SK-N-SH (cell line): ENCODE results near the gene MYPN. TPM values are rescaled to one million over a fixed set of nuclear protein-coding genes. Genes with fewer than 3 reads are reported as not detected.

ENCODE experiments used
- CTCF ChIA-PET: fragments of 300-600, 350-600 bp; formaldehyde crosslinking; extraction: SDS; loops from one replicate; lab custom pipeline; 2021; lab: Yijun Ruan, JAX
- POLR2A ChIA-PET: fragments of 350-600 bp; sonication (Branson Sonifier 250); formaldehyde crosslinking; extraction: SDS; loops from one replicate; lab custom pipeline; 2020; ENCODE audit warnings: antibody characterized with exemption, inconsistent platforms; lab: Yijun Ruan, JAX
- DNase-seq: peaks from one replicate; pipeline ENCODE4 v3.0.0; 2012
- H2AFZ ChIP-seq: fragments of 200-600 bp; sonication (generic); 2 replicates; pipeline ENCODE4 v1.8.1; 2016; ENCODE audit warnings: antibody characterized with exemption, mild to moderate bottlenecking, low read depth
- H3F3A ChIP-seq: fragments of 200-600 bp; sonication (generic); replicated peaks from 2 replicates; pipeline ENCODE3; 2016; ENCODE audit warnings: antibody characterized with exemption, mild to moderate bottlenecking; ENCODE audit not compliant: insufficient read depth
- H3K27ac ChIP-seq, 2 experiments: fragments of 200-500 bp in 1 of 2; fragments of 200-600 bp in 1 of 2; sonication (Bioruptor generic) in 1 of 2; sonication (generic), shearing (Covaris generic) in 1 of 2; 2 replicates each; pipeline versions ENCODE4 v1.5.1 to v1.6.1; 2014 to 2016; ENCODE audit warnings: low read depth in 2 of 2, inconsistent platforms in 1 of 2, low read length in 1 of 2, mild to moderate bottlenecking in 1 of 2, mixed read lengths in 1 of 2
- H3K27me3 ChIP-seq: fragments of 200-600 bp; sonication (generic), shearing (Covaris generic); 2 replicates; pipeline ENCODE4 v1.6.1; 2016; ENCODE audit warnings: mixed run types; ENCODE audit not compliant: insufficient read depth
- H3K36me3 ChIP-seq, 2 experiments: fragments of 200-500 bp in 1 of 2; fragments of 200-600 bp in 1 of 2; sonication (Bioruptor generic) in 1 of 2; sonication (generic) in 1 of 2; replicated peaks in 1 of 2; 2 replicates each; pipeline versions ENCODE3 to v1.5.1; 2014 to 2016; ENCODE audit warnings: low read length in 1 of 2, mild to moderate bottlenecking in 1 of 2; ENCODE audit not compliant: insufficient read depth in 2 of 2, control insufficient read depth in 1 of 2
- H3K4me1 ChIP-seq, 2 experiments: fragments of 200-500 bp in 1 of 2; fragments of 200-600 bp in 1 of 2; sonication (Bioruptor generic) in 1 of 2; sonication (generic), shearing (Covaris generic) in 1 of 2; 2 replicates each; pipeline versions ENCODE4 v1.5.1 to v1.6.1; 2014 to 2016; ENCODE audit warnings: low read depth in 1 of 2, low read length in 1 of 2, mixed run types in 1 of 2; ENCODE audit not compliant: insufficient read depth in 2 of 2, control insufficient read depth in 1 of 2
- H3K4me2 ChIP-seq: fragments of 200-600 bp; sonication (generic), shearing (Covaris generic); 2 replicates; pipeline ENCODE4 v1.6.1; 2017; ENCODE audit warnings: mixed run types
- H3K4me3 ChIP-seq, 2 experiments: fragments of 200-500 bp in 1 of 2; fragments of 200-600 bp in 1 of 2; sonication (Bioruptor generic) in 1 of 2; sonication (generic), shearing (Covaris generic) in 1 of 2; 2 replicates each; pipeline versions ENCODE4 v1.5.1 to v1.8.1; 2014 to 2016; ENCODE audit warnings: low read depth in 2 of 2, inconsistent platforms in 1 of 2, low read length in 1 of 2, mild to moderate bottlenecking in 1 of 2, mixed read lengths in 1 of 2, moderate library complexity in 1 of 2
- H3K79me2 ChIP-seq: fragments of 200-600 bp; sonication (generic); 2 replicates; pipeline ENCODE4 v1.8.1; 2017; ENCODE audit warnings: mild to moderate bottlenecking; ENCODE audit not compliant: insufficient read depth
- H3K9ac ChIP-seq: fragments of 200-600 bp; sonication (generic); 2 replicates; pipeline ENCODE4 v1.6.1; 2017; ENCODE audit warnings: mixed run types
- H3K9me2 ChIP-seq: fragments of 200-600 bp; sonication (generic); 2 replicates; pipeline ENCODE4 v1.6.1; 2017; ENCODE audit warnings: mixed run types
- H3K9me3 ChIP-seq: fragments of 200-600 bp; sonication (generic); 2 replicates; pipeline ENCODE4 v1.6.1; 2017; ENCODE audit warnings: mixed run types, mild to moderate bottlenecking, moderate library complexity
- H4K20me1 ChIP-seq: fragments of 200-600 bp; sonication (generic); 2 replicates; pipeline ENCODE4 v1.6.1; 2017; ENCODE audit warnings: mild to moderate bottlenecking, mixed run types; ENCODE audit not compliant: insufficient read depth
- EP300 ChIP-seq, 2 experiments: IDR thresholded peaks; 2 replicates each; pipeline versions ENCODE4 v1.4.0 to v1.6.1; 2012; ENCODE audit warnings: borderline replicate concordance in 1 of 2, low read depth in 1 of 2, low read length in 1 of 2
- EZH2phosphoT487 ChIP-seq: fragments of 200-600 bp; sonication (generic); IDR thresholded peaks from 2 replicates; pipeline ENCODE4 v1.6.1; 2017; ENCODE audit warnings: low read depth, mixed run types, mild to moderate bottlenecking, antibody characterized with exemption, moderate library complexity, borderline replicate concordance
- FOSL2 ChIP-seq: IDR thresholded peaks from 2 replicates; pipeline ENCODE4 v1.4.0; 2012; ENCODE audit warnings: low read depth, mild to moderate bottlenecking, moderate library complexity, borderline replicate concordance
- FOXJ3 ChIP-seq: sonication (generic); formaldehyde crosslinking; IDR thresholded peaks from 2 replicates; pipeline ENCODE4 v1.5.1; 2020; ENCODE audit warnings: mild to moderate bottlenecking, missing genetic modification reagents
- FOXM1 ChIP-seq: IDR thresholded peaks from 2 replicates; pipeline ENCODE4 v1.4.0; 2012; ENCODE audit warnings: low read depth, mild to moderate bottlenecking
- JUND ChIP-seq: IDR thresholded peaks from 2 replicates; pipeline ENCODE4 v1.4.0; 2012
- MXI1 ChIP-seq: IDR thresholded peaks from 2 replicates; pipeline ENCODE4 v1.6.1; 2012; ENCODE audit warnings: mild to moderate bottlenecking, low read depth, low read length, improper control_type of control experiment
- NFIC ChIP-seq: IDR thresholded peaks from 2 replicates; pipeline ENCODE4 v1.4.0; 2012; ENCODE audit warnings: borderline replicate concordance
- PBX3 ChIP-seq: IDR thresholded peaks from 2 replicates; pipeline ENCODE4; 2012
- POLR2AphosphoS5 ChIP-seq: IDR thresholded peaks from 2 replicates; pipeline ENCODE4 v1.6.1; 2012; ENCODE audit warnings: low read depth, low read length
- RCOR1 ChIP-seq: fragments of 150-350 bp; IDR thresholded peaks from 2 replicates; pipeline ENCODE4 v1.6.1; 2017; ENCODE audit warnings: antibody characterized with exemption, low read length
- REST ChIP-seq: IDR thresholded peaks from 2 replicates; pipeline ENCODE4 v1.6.1; 2012; ENCODE audit warnings: mild to moderate bottlenecking, low read depth, low read length, moderate library complexity
- RXRA ChIP-seq: IDR thresholded peaks from 2 replicates; pipeline ENCODE4 v1.4.0; 2012; ENCODE audit warnings: low read depth, mild to moderate bottlenecking, borderline replicate concordance
- TAF1 ChIP-seq: IDR thresholded peaks from 2 replicates; pipeline ENCODE4 v1.6.1; 2012; ENCODE audit warnings: low read depth, mild to moderate bottlenecking, low read length, moderate library complexity, borderline replicate concordance
- TCF12 ChIP-seq: IDR thresholded peaks from 2 replicates; pipeline ENCODE4 v1.4.0; 2012
- TEAD4 ChIP-seq: IDR thresholded peaks from 2 replicates; pipeline ENCODE4 v1.4.0; 2012; ENCODE audit warnings: mild to moderate bottlenecking, borderline replicate concordance; ENCODE audit not compliant: insufficient read depth
- USF2 ChIP-seq: fragments of 150-350 bp; IDR thresholded peaks from 2 replicates; pipeline ENCODE4 v1.6.1; 2017; ENCODE audit warnings: antibody characterized with exemption, low read length, low read depth, borderline replicate concordance
- ZBTB33 ChIP-seq: IDR thresholded peaks from 2 replicates; pipeline ENCODE4 v1.4.0; 2012; ENCODE audit warnings: low read depth, borderline replicate concordance
- WGBS: methylation state at CpG from one replicate; pipeline ENCODE4 v1.1.6; 2017; ENCODE audit warnings: low lambda C conversion rate; 5-methylcytosine and 5-hydroxymethylcytosine counted together
- polyA plus RNA-seq, 3 experiments: library from polyadenylated mRNA; depleted of rRNA; stranded (reverse); fragments of >200 nt; gene quantifications; 2 replicates each; pipeline ENCODE4 v1.2.3, GENCODE V29; 2012
- TF ChIP-seq, protein P1 (sequence below): IDR thresholded peaks from 2 replicates; pipeline ENCODE4 v1.4.0; 2012; ENCODE audit warnings: low read depth, borderline replicate concordance

MYPN gene
- polyA plus RNA-seq, 1 of the 3 experiments (the other 2 are of a cell fraction): 0.43 TPM

DNA sequence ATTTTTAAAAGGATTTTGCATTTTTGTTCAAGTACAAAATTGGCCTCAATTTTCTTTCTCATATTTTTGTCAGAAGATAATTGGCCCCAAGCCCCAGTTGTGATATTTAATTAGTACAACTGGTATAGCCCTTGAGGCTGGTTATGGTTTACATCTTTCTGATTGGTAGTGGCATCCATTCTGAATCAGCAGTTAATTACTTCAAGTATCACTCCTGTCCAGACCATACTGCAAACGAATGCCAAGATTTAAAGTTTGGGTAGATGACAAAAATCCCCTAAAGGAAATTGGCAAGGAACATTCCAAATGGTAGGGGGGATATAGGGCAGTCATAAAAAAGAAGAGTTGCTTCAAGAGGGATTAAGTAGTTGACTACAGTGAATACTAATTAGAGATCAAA lies 23.1 kb downstream of the MYPN start:
- Histone ChIP-seq H3K9me2 (no peaks in the 10 kb centered on the region), H3K36me3 (no peaks in the 10 kb centered on the region), H3K27ac (peak overlapping the region in 1 of 2 experiments; percentile 48; a peak in 1 of 4 replicates), H3F3A (peaks cover 30% of the 10 kb centered on the region), H2AFZ (no peak overlapping the region), H3K4me3 (no peak overlapping the region), H3K79me2 (no peaks in the 10 kb centered on the region), H3K9me3 (no peaks in the 10 kb centered on the region), H3K4me2 (no peak overlapping the region), H3K27me3 (no peaks in the 10 kb centered on the region), H3K9ac (no peak overlapping the region), H3K4me1 (peaks cover 6 to 11% of the 10 kb centered on the region in 2 experiments; a peak in 3 of 4 replicates), H4K20me1 (no peaks in the 10 kb centered on the region)
- ChIA-PET POLR2A (no interaction called here), CTCF (interaction anchor here (1.0 to 1.6 kb wide), 2 partner anchors 24 to 277 kb away, joined by 3 to 4 read pairs; no protein-coding TSS in a partner anchor)
- DNase-seq: peak; percentile 10
- WGBS: 88% methylated on average over 1 of the region's 1 CpG
- TF ChIP-seq POLR2AphosphoS5: peak; percentile 82; the same call in 1 of the 2 replicates
- TF ChIP-seq FOXM1: no peak
- TF ChIP-seq FOXJ3 (CRISPR knock-in tag): no peak
- TF ChIP-seq PBX3: peak; percentile 89
- TF ChIP-seq ZBTB33: no peak
- peak; percentile 41; the same call in 1 of the 2 replicates for TF ChIP-seq TEAD4
- TF ChIP-seq EP300 (IDR thresholded peaks at IDR 0.05; ENCODE audit: borderline replicate concordance in 1 of 2, low read depth in 1 of 2, low read length in 1 of 2): peak; percentile 65 to 70; a peak in 3 of 4 replicates
- TF ChIP-seq RCOR1: peak; percentile 67
- peak; percentile 51; the same call in 1 of the 2 replicates for TF ChIP-seq JUND
- peak; percentile 96 for TF ChIP-seq TCF12
- peak; percentile 44; the same call in 1 of the 2 replicates for TF ChIP-seq FOSL2
- TF ChIP-seq NFIC: peak; percentile 81
- TF ChIP-seq, protein P1, sequence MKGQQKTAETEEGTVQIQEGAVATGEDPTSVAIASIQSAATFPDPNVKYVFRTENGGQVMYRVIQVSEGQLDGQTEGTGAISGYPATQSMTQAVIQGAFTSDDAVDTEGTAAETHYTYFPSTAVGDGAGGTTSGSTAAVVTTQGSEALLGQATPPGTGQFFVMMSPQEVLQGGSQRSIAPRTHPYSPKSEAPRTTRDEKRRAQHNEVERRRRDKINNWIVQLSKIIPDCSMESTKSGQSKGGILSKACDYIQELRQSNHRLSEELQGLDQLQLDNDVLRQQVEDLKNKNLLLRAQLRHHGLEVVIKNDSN: no peak
- TF ChIP-seq TAF1: no peak

DNA sequence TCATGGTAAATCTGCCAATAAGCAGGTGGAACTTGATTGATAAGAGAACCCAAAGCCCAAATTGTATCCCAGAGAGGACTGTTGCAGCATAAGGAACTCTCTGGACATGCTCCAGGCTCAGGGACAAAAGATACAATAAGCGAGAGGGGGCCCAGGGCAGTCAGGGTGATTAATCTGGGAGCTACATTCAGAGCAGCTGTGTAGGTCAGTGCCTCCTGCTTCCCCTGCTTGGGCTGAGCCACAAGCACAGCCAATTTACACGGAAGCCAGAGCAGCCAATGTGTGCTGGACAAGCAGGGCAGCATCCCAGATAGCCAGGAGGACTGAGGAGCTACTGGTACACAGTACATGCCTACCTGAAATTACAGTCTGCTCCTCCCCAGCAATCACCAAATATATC lies 24.2 kb downstream of the MYPN start:
- Histone ChIP-seq H3K9me3 (no peaks in the 10 kb centered on the region), H3F3A (peaks cover 35% of the 10 kb centered on the region), H3K4me1 (peaks cover 6 to 17% of the 10 kb centered on the region in 2 experiments; a peak in 3 of 4 replicates), H3K9me2 (no peaks in the 10 kb centered on the region), H3K36me3 (no peaks in the 10 kb centered on the region), H3K27ac (no peak overlapping the region), H3K4me2 (no peak overlapping the region), H3K79me2 (no peaks in the 10 kb centered on the region), H4K20me1 (no peaks in the 10 kb centered on the region), H3K9ac (no peak overlapping the region), H3K27me3 (no peaks in the 10 kb centered on the region), H3K4me3 (no peak overlapping the region), H2AFZ (no peak overlapping the region)
- DNase-seq: no peak
- 89% methylated on average over 1 of the region's 2 CpGs for WGBS
- ChIA-PET POLR2A (no interaction called here), CTCF (no interaction called here)
- TF ChIP-seq TCF12 (no peak), REST (no peak), MXI1 (no peak), FOXJ3 (CRISPR knock-in tag) (no peak), EZH2phosphoT487 (no peak), USF2 (no peak), RXRA (no peak)
